Activated gamma-delta T cell (primary cell): ENCODE data around the gene ATP5ME.
"Not testable (repeated sequence)": the region's sequence is repeated elsewhere in the genome, so short reads cannot be mapped to it uniquely, and the experiment has no call there.

Source experiments
- DNase-seq: peaks from one replicate; lab custom pipeline; 2025; lab: John Stamatoyannopoulos, UW

ATP5ME gene

GRCh38 chr4:668219-668618, 5.9 kb downstream of the ATP5ME start:
- DNase-seq, result not testable (repeated sequence)

DNA sequence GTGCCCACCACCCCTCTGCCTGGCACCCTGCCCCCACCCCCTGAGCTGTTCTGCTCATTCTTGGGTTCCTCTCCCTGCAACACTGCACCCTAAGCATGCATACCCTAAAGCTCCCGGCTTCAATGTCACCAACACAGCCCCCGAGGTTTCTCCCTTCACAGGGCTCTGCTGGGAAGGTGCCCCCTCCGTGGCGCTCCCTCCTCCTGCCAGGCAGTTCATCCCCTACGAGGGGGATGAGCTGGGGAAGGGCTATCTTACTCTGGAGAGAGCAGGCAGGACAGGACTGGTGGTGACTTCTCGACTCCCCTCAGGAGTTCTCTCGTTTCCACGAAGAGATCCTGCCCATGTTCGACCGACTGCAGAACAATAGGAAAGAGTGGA, 6.5 kb downstream of the ATP5ME start:
- no peak for DNase-seq

- DNase-seq, result no peak
These were observed 7.1 kb downstream of the ATP5ME start for GRCh38 chr4:666822-667544.

GRCh38 chr4:666436-666810, 7.7 kb downstream of the ATP5ME start:
- no peak for DNase-seq

- DNase-seq, result no peak
These were observed 8.2 kb downstream of the ATP5ME start for GRCh38 chr4:665751-666435.

DNA sequence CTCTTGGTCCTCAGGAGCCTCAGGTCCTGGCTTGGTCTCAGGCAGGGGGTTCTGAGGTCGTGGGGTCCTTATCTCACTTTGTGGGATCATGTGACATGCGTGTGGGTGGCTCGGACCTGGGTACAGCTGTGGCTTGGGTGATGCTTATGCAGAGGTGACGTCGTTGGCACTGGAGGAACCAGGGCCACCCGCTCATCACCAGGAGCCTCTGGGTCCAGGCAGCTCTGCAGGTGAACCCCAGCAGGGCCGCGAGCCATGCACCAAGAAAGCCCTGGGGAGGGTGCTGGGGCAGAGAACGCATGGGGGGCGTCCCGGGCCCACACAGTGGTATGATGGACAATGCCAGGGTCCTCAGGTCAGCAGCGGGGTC, 8.7 kb downstream of the ATP5ME start:
- DNase-seq, result no peak

DNA sequence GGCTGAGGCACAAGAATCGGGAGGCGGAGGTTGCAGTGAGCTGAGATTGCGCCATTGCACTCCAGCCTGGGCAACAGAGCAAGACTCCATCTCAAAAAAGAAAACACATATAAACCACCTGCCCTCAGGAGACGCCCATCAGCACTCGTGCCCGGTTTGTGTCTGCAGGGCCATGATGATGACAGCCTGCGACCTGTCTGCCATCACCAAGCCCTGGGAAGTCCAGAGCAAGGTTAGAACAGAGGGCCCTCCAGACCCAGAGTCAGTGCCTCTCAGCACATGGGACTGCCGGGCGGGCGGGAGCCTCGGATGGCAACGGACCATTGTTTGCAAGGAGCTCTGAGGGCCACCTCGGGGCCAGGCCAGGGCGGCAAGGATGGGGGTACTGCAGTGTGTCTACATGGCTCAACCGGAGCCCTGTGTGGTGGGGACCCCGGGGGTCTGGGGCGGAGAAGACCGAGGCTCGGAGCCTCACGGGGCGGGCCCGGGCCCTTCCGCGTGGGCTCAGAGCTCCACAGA, 9.3 kb downstream of the ATP5ME start:
- DNase-seq, result no peak

DNA sequence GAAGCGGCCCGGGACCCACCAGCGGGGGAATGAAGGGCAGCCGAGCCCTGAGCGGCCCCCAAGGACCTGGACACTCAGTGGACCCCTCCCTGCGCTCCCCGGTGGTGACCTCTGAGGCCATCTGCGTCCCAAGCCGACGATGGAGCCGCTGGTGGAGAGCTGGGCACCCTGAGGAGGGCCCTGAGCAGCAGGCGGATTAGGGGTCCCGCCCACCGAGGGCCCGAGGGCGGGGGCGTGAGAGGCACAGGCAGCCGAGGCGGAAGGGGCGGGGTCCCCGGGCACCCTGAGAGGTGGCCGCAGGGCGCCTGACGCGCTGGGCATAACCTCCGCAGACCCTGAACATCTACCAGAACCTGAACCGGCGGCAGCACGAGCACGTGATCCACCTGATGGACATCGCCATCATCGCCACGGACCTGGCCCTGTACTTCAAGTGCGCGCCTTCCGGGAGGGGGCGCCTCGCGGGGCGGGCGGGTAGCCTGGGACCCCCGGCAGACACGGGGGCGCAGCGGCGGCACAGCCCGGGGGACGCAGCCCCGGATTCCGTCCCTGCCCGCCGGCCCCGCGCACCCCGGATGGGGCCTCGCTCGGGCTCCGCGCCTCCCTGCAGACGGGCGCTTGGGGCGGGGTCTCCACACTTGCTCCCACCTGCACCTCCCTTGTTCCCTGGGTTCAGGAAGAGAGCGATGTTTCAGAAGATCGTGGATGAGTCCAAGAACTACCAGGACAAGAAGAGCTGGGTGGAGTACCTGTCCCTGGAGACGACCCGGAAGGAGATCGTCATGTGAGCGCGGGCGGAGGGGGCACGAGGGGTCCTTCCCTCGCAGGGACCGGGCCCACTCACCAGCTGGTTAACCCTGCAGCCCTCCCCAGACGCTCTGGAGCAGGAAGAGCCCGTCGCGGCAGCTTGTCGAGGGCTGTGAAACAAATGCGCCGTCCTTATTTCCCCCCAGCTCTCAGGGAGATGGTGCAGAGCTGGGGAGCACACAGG, 10.3 kb downstream of the ATP5ME start:
- peak; percentile 62 for DNase-seq

- no peak for DNase-seq
These were observed 11.0 kb downstream of the ATP5ME start for GRCh38 chr4:663046-663437.

DNA sequence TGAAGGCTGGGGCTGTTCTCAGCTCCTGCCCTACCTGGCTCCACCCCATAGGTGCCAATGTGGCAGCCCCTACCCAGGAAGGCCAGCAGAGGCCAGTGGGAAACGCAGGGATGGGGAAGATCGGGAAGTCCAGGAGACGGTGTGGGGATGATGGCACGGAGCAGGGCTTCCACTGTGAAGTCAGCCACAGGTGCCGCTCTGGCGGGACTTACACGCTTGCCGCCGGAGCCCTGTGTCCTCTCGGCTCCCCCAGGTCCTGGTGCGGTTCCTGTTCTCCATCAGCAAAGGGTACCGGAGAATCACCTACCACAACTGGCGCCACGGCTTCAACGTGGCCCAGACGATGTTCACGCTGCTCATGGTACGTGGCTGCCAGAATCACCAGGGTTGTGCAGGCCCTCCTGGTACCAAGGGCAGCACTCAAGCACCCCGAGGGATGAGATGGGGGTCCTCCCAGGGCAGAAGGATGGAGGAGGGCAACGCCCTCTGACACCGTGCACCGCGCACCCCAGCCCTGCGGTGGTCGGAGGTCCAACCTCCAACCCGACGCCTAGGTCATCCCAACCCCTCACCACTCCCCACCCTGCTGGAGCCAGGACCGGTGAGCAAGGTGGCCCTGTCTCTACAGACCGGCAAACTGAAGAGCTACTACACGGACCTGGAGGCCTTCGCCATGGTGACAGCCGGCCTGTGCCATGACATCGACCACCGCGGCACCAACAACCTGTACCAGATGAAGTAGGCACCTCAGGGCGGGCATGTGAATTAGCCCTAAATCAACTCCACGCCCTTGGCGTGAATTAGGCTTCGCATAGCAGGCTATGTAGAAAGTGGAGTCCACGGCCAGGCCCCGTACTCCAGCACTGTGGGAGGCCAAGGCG, 12.0 kb downstream of the ATP5ME start:
- DNase-seq, result no peak

DNA sequence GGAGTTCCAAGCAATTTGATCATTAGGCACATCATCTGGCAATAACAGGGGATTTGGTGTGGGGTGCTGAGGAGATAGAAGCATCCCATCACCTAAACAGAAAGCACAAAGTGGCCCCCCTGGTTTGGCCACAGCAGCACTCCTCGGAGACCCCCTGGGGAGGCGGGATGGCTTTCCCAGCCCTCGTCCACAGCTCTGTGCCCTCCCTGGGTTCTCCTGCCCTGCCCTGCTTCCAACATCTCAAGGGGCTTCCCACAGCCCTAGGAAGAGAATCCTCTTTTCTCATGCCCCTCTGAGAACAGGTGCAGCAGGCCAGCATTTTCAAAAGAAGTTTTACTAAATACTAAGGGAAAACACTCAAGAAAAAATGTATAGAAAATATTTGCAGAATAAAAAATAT, 12.8 kb downstream of the ATP5ME start:
- no peak for DNase-seq

- DNase-seq, result no peak
These were observed 13.7 kb downstream of the ATP5ME start for GRCh38 chr4:660401-660800.

- DNase-seq, result no peak
These were observed 14.2 kb downstream of the ATP5ME start for GRCh38 chr4:659851-660250.

- no peak for DNase-seq
These were observed 15.1 kb downstream of the ATP5ME start for GRCh38 chr4:658681-659667.

DNA sequence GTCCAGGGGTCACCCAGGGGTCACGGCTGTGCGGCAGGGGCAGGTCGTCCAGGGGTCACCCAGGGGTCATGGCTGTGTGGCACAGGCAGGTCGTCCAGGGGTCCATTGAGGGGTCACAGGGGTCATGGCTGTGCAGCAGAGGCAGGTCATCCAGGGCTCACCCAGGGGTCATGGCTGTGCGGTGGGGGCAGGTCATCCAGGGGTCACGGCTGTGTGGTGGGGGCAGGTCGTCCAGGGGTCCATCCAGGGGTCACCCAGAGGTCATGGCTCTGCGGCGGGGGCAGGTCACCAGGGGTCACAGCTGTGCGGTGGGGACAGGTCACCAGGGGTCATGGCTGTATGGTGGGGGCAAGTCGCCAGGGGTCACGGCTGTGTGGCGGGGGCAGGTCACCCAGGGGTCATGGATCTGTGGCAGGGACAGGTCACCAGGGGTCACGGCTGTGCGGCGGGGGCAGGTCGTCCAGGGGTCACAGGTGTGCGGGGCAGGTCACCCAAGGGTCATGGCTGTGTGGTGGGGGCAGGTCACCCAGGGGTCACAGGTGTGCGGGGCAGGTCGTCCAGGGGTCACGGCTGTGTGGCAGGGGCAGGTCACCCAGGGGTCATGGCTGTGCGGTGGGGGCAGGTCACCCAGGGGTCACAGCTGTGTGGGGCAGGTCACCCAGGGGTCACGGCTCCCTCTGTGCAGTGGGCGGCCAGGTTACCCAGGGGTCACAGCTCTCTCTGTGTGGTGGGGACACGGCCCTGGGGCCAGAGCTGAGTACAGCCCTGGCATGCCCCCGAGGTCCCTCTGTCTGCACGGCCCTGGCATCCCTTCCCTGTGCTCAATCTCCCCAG, 16.0 kb downstream of the ATP5ME start:
- DNase-seq, result no peak

- DNase-seq, result no peak
These were observed 16.7 kb downstream of the ATP5ME start for GRCh38 chr4:657338-657833.

DNA sequence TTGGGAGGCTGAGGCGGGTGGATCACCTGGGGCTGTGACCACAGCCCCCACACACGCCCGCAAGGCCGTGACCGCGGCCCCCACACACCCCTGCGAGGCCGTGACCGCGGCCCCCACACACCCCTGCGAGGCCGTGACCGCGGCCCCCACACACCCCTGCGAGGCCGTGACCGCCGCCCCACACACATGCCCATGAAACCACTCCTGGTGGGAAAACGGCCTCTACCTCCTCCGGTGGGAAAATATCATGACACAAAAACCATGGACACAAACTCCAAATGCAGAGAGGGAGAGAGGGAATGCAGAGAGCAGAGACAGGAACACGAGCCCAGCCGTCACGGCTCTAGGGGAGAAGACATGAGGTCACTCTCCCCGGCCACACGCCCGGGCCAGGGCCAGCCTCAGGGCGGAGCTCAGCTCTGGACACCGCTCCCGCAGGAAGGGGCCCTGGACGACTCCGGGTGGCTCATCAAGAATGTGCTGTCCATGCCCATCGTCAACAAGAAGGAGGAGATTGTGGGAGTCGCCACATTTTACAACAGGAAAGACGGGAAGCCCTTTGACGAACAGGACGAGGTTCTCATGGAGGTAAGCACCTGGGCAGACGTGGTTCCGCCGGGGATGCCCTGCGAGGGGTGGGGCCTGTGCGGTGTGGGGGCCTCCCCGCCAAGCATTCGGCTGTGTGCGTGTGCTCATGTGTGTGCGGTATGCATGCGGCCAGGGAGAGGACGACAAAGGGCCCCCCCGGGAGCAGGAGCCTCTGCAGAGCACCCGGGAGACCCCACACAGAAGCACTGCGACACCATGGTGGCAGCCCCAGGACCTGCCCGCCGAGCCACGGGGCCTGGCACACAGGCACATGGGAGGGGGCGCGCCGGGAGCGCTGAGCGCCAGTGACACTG, 17.4 kb downstream of the ATP5ME start:
- no peak for DNase-seq
